Activated naive CD4-positive, alpha-beta T cell treated with anti-CD3 and anti-CD28 coated beads, Interleukin-2, amount 50 U/mL, for 16 hours (primary cell): Measurements from ENCODE around the gene DNAJB2.
"Not testable (repeated sequence)": the region's sequence is repeated elsewhere in the genome, so short reads cannot be mapped to it uniquely, and the experiment has no call there.

Experiments
- DNase-seq: peaks from one replicate; pipeline ENCODE4 v3.0.0-alpha.2; 2020

Gene DNAJB2

GRCh38 chr2:219279151-219279915, at the start of gene DNAJB2:
Gene DNAJB2 (plus strand): TSS chr2:219279366. CDS start chr2:219279834, 468 bp downstream.
- peak; percentile 100 for DNase-seq

- peak; percentile 46 for DNase-seq
Measured at GRCh38 chr2:219230059-219230540, 49.1 kb upstream of the DNAJB2 start.

DNA sequence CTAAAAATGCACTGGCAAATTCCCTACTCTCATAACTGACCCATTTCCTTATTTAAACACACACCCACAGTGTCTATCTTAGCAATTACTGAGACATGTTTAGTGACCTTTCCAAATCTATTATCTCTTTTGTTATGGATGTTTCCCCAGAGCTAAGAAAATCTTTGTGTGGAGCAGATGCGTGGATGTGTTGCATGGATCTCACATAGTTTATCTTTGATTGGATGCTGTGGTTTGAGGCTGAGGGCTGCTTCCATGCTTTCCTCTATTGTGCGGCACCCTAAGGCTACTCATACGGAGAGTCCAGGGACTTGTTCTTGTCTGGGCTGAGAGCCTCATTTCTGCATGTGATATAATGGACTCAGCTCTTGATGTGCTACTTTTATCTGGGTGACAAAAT, 44.8 kb upstream of the DNAJB2 start:
- DNase-seq, result no peak

DNA sequence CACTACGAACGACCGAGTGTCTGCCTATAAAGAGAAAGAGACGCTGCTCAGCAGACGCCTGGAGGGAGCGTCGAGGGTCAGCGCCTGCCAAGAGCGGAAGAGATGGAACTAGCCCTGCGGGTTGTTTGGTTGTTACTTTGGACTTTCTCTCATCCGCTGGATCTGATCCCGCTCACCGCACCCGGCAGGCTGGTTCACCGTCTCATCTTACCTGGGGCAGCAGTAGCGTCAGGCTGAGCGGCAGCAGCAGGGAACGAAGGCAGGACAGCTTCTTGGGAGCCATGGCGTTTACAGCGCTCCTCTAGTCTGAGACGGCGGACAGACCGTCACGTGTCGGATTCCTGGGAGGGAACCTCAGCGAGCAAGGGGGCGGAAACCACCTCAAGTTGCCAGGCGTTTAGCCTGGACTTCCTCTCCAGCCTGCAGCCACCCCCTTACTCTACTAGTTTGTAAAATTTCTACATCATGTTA, 35.8 kb upstream of the DNAJB2 start:
- DNase-seq, result no peak

DNA sequence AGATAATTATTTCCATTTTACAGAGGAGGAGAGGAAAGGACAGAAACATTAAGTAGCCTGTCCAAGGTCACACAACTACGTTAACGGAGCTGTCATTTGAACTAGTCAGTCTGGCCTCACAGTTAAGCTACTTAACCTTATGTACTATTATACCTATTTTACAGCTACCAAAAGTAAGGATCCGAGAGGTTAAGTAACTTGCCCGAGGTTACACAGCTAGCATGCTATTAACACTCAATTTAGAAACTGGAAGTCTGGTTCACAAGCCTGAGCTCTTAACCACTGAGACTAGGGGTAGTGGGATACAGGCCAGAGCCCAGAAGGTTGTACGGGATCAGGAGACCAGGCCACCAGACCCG, 34.4 kb upstream of the DNAJB2 start:
- no peak for DNase-seq

DNA sequence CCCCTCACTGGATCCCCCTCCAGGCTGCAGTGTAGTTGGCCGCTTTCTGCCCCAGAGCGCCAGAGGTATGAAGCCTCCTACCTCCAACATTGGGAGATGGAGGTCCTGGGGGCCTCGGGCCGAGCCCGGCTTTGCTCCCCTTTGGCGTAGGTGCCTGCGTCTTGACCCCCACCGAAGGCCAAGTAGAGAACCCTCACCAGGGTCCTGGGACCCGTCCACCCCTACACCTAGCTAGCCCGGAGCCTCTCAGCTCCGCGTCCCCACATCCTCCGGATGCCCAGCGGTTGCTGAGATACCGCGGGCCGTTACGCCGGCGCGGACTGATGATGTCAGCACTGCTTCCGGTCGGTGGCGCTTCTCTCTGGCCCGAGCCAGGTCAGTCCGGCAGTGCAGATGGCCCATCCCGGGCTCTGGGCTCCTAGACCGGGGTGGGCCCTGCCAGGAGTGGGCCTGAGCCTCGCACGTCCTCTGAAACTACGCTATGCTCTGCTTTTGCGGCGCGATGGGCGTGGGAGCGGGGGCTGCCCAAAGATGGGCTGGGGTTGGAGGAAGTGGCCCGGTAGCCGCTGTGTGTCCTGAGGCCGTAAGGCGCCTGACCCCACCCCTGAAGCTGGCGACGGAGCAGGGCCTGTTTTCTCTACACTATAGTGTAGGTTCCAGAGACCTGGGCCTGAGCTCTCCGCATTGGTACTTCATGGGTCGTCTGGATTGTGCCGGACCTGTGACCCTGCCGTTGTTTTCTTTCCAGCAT, 33.8 kb upstream of the DNAJB2 start, which contains the start of the genes GLB1L and STK16:
TSS of gene GLB1L (minus strand) at position 297 of the 751 bp plus-strand sequence. CDS start 1,871 bp downstream, outside the sequence.
TSS of gene STK16 (plus strand) at position 332 of the 751 bp plus-strand sequence. CDS start 521 bp downstream, outside the sequence.
- DNase-seq, result peak; percentile 85

DNA sequence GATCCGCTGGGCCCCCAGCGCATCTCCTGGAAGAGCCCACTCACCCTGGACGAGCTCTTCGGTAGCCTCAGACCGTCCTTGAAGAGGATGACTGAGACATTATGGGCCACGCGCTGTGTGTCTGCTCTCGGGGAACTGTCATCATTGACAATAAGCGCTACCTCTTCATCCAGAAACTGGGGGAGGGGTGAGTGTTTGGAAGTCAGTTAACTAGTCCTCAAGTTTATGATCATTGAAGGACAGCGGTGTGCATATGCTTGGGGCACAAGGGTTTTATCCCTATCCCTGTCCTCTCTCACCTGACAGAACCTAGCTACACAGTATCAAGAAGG, 33.3 kb upstream of the DNAJB2 start:
- DNase-seq, result no peak

- DNase-seq, result no peak
Measured at GRCh38 chr2:219246559-219246958, 32.6 kb upstream of the DNAJB2 start.

DNA sequence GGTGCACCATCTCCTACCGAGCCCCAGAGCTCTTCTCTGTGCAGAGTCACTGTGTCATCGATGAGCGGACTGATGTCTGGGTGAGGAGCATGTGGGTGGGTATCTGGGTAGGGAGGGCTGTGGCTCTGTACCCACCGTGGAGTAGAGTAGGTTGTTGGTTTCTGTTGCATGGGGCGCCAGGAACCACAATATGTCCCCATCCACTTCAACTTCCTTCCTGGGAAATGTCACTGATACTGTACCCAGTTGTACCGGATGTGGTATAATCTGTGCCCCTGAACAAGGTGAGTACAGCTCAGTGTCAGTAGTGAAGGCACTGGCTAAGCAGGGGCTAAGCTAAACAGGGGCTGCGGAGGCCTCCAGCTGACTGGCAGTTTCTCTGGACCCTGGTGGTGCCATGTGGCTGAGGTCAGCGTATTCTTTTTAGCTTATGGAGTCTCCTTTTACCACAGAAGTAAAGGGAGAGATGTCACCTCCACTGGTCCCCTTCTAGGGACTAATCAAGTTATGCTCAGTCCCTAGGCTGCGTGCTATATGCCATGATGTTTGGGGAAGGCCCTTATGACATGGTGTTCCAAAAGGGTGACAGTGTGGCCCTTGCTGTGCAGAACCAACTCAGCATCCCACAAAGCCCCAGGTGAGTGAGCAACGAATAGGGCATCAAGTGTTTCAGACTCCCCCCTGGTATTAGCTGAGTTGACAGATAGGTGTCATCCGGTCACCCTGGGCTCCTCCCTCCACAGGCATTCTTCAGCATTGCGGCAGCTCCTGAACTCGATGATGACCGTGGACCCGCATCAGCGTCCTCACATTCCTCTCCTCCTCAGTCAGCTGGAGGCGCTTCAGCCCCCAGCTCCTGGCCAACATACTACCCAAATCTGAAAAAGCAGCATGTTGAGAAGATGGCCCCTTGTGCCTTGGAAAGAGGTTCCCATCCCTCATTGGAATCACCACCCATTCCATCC, 31.2 kb upstream of the DNAJB2 start:
- peak; percentile 56 for DNase-seq

DNA sequence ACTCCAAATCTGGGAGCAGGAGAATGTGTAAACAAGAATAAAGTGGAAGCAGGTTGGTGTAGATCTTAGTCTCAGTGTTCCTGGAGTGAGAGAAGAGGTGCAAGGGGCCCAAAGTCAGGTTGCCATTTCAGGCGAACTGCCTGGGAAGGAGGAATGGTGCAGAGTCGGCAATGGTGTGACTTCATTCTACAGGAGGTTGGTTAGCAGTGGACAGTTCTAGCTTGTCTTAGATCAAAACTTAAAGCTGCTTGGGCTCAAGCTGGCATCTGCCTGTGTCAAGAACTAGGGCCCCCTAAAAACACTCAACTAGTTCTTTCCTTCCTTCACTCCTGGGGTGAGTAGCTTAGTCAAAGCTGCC, 30.3 kb upstream of the DNAJB2 start:
- no peak for DNase-seq

- no peak for DNase-seq
Measured at GRCh38 chr2:219249203-219249980, 29.8 kb upstream of the DNAJB2 start.

DNA sequence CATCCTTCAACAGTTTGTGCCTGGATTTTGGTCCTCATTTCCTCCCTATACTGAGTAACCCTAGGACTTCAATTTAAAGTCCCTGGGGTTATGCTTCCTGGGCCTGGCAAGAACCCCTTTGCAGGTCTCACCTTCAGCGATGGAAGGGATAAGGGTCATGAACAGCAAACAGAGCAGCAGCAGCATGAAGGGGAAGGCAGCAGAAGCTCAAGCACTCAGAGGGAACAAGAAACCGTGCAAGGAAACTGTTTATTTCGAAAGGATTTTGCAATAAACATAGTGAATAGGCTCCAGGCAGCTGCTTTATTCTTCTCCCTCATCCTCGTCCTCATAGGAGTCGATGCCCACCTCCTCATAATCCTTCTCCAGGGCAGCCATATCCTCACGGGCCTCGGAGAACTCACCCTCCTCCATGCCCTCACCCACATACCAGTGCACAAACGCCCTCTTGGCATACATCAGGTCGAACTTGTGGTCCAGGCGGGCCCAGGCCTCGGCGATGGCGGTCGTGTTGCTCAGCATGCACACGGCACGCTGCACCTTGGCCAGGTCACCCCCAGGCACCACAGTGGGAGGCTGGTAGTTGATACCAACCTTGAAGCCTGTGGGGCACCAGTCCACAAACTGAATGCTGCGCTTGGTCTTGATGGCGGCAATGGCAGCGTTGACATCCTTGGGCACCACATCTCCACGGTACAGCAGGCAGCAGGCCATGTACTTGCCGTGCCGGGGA, 29.0 kb upstream of the DNAJB2 start:
- DNase-seq, result no peak

- DNase-seq, result no peak
Measured at GRCh38 chr2:219251656-219252055, 27.5 kb upstream of the DNAJB2 start.

GRCh38 chr2:219252084-219252483, 27.1 kb upstream of the DNAJB2 start:
- DNase-seq, result peak; percentile 40

GRCh38 chr2:219252570-219252899, 26.6 kb upstream of the DNAJB2 start:
- DNase-seq, result peak; percentile 48

DNA sequence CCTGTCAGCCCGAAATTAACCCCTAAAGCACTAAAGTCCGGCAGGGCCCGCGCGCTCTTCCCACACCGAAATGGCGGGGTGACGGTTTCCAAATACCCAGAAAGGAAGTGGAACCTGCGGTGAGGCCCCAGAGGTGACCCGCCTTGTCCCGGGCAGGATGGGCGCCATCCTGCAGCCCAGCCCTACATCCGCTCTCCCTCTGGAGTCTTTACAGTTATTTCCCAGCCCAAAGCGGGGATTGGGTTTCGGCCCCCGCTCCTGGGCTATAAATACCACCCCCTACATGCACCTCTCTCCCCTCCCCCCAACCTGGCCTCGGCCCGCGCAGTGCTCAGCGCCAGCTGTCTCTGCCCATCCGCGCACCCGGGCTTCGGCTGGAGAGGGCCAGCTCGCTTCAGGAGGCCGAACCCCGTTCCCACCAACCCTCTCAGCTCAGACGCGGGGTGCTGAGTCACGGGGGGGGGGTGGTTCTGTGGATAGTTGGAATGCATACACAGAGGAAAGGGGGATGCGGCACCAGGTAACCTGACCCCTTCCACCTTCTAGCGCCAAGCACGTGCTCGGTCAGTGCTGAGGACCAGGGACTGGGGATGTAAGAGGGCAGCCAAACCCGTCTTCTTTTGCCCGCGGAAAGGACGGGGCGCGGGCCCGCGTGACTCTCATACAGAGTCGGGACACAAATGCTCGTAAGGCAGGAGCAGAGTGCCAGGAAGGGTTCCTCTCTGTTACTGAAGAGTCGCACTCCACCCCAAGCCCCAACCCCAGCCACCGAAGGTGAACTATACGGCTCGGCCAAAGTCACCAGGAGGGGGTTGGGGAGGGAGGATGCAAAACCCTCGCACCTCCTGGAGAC, 26.0 kb upstream of the DNAJB2 start, which contains the start of gene TUBA4B:
TSS of gene TUBA4B (plus strand) at position 344 of the 853 bp plus-strand sequence. CDS start at position 509, 165 bp downstream.
- DNase-seq, result peak; percentile 47

GRCh38 chr2:219253753-219254589, 25.2 kb upstream of the DNAJB2 start, which contains the start of gene TUBA4A:
Gene TUBA4A (minus strand): TSS chr2:219253918. CDS start chr2:219253858, 60 bp downstream.
- peak; percentile 91 for DNase-seq

GRCh38 chr2:219254590-219255201, 24.5 kb upstream of the DNAJB2 start:
- DNase-seq, result peak; percentile 46

- DNase-seq, result not testable (repeated sequence)
Measured at GRCh38 chr2:219258942-219259341, 20.2 kb upstream of the DNAJB2 start.
